Measurements from ENCODE around the gene TACR1.
"Not testable (repeated sequence)": the region's sequence is repeated elsewhere in the genome, so short reads cannot be mapped to it uniquely, and the experiment has no call there.

TACR1 gene

DNA sequence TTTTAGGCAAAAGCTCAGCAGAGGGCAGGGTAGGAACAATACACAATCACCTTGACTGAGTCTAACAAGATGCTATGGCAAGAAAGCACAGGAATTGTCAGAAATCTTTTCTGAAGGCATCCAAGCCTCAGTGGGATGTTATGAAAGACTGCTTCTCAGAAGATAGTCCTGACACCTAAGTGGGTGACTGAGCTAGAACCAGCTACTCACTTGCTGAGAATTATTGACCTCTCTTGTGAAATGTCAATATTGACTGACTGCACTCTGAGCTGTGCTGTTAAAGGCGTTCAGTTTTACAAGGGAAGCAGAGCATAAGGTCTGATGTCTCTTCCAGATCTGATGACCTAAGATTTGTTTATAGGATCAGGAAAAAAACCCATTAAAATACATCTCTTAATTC is 46.1 kb downstream of the TACR1 start:
- DNase-seq (ENCODE audit: extremely low read depth, low read depth): no peak
- TF ChIP-seq, protein P1, sequence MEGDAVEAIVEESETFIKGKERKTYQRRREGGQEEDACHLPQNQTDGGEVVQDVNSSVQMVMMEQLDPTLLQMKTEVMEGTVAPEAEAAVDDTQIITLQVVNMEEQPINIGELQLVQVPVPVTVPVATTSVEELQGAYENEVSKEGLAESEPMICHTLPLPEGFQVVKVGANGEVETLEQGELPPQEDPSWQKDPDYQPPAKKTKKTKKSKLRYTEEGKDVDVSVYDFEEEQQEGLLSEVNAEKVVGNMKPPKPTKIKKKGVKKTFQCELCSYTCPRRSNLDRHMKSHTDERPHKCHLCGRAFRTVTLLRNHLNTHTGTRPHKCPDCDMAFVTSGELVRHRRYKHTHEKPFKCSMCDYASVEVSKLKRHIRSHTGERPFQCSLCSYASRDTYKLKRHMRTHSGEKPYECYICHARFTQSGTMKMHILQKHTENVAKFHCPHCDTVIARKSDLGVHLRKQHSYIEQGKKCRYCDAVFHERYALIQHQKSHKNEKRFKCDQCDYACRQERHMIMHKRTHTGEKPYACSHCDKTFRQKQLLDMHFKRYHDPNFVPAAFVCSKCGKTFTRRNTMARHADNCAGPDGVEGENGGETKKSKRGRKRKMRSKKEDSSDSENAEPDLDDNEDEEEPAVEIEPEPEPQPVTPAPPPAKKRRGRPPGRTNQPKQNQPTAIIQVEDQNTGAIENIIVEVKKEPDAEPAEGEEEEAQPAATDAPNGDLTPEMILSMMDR (IDR thresholded peaks at IDR 0.05; ENCODE audit: low read depth, low read length, missing control alignments): no peak
- H3K4me3 ChIP-seq (replicated peaks; ENCODE audit: low read depth, low read length): no peak overlapping the region

DNA sequence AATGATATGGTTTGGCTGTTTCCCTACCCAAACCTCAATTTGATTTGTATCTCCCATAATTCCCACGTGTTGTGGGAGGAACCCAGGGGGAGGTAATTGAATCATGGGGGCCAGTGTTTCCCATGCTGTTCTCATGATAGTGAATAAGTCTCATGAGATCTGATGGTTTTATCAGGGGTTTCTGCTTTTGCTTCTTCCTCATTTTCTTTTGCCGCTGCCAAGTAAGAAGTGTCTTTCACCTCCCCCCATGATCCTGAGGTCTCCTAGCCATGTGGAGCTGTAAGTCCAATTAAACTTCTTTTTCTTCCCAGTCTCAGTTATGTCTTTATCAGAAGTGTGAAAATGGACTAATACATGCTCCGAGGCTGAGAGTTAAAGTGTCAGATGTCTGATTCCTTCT is 47.1 kb downstream of the TACR1 start:
- not testable (repeated sequence) for DNase-seq (ENCODE audit: extremely low read depth, low read depth); H3K4me3 ChIP-seq (replicated peaks; ENCODE audit: low read depth, low read length)

DNA sequence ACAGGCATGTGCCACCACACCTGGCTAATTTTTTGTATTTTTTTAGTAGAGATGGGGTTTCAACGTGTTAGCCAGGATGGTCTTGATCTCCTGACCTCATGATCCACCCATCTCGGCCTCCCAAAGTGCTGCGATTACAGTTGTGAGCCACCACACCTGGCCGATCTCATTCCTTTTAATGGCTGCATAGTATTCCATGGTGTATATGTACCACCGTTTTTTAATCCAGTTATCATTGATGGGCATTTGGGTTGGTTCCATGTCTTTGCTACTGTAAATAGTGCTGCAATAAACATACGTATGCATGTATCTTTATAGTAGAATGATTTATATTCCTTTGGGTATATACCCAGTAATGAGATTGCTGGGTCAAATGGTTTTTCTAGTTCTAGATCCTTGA is 51.4 kb downstream of the TACR1 start:
- not testable (repeated sequence) for DNase-seq (ENCODE audit: extremely low read depth, low read depth); H3K4me3 ChIP-seq (replicated peaks; ENCODE audit: low read depth, low read length)

DNA sequence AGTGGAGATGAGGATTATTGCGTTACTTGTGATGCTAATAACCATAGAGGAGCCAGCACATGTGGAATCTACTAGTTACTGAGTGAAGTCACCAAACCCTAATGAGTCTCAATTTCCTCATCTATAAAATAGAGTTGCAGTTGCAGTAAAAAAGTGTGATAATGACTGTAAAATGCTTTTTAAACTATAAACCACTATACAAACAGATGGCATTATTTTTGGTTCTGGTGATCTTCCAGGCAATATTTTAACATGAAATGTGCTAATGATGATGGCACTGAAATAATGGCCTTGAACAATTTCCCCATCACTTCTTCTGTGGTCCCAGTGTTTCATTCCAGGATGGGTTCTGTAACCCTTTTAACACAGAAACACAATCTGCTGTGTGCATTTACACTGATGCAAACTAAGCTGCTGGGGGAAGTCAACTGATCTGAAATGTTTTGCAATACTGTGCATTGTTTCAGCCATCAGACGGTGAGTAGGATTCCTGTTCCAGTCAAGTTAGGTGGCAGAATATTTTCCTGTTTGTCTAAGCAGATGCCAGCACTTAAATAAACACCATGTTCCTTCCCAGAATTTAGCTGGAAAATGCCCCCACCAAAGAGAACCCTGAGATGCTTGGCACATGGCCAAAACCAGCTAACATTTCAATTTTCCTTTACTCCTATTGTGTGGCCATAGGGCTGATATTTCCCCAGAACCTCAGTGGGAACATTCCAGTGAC is 52.6 kb downstream of the TACR1 start:
- DNase-seq (ENCODE audit: extremely low read depth, low read depth): no peak
- TF ChIP-seq, protein P1 (IDR thresholded peaks at IDR 0.05; ENCODE audit: low read depth, low read length, missing control alignments): no peak
- H3K4me3 ChIP-seq (replicated peaks; ENCODE audit: low read depth, low read length): no peak overlapping the region

DNA sequence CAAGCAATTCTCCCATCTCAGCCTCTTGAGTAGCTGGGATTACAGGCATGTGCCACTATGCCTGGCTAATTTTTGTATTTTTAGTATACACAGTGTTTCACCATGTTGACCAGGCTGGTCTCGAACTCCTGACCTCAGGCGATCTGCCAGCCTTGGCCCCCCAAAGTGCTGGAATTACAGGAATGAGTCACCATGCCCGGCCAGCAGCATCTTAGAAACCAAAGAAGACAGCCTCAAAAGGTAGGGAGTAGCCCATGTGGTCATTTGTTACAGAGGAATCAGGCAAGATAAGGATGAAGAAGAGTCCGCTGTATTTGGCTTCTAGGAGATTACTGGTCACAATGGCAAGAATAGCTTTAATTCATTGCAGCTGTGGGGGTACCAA is 53.1 kb downstream of the TACR1 start:
- DNase-seq (ENCODE audit: extremely low read depth, low read depth); H3K4me3 ChIP-seq (replicated peaks; ENCODE audit: low read depth, low read length): not testable (repeated sequence)

DNA sequence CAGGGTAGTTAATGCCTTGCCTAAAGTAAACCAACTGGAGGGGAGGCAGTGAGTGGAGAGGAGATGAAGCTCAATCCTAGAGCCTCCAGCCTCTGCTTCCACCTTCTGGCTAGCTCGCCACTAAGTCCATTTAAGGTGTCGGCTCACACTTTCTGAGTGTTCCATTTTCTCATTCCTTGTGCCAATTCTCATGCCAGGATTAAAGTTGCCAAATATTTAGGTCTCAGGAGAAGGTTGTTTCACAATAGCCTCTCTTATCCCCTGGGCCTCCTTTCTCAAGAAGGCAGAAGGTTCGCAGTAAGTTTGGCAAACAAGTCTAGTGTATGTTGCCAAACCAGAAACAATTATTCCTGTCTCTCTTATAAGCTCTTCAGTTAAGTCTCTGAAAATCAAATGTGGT is 57.2 kb downstream of the TACR1 start:
- TF ChIP-seq, protein P1 (IDR thresholded peaks at IDR 0.05; ENCODE audit: low read depth, low read length, missing control alignments): no peak
- no peak for DNase-seq (ENCODE audit: extremely low read depth, low read depth)
- no peak overlapping the region for H3K4me3 ChIP-seq (replicated peaks; ENCODE audit: low read depth, low read length)

DNA sequence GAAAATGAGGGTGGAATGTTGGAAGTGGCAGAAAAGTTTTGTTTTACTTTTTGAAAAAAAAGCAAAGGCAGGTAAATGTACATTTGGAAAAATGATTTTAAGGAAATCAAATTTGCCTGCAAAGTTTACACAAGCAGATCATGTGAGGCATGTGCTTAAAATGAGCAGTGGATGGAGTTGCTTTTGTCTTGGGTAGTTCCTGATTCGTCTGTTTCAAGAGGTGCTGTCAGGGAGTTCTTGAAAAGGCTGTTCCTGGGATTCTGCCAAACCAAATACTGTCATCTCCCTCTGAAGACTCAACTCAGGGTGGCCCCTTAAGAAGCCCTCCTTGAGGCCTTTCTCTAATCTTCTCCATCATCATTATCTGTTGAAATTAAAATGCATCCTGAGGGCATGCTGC is 59.0 kb downstream of the TACR1 start:
- no peak overlapping the region for H3K4me3 ChIP-seq (replicated peaks; ENCODE audit: low read depth, low read length)
- no peak for DNase-seq (ENCODE audit: extremely low read depth, low read depth)
- TF ChIP-seq, protein P1 (IDR thresholded peaks at IDR 0.05; ENCODE audit: low read depth, low read length, missing control alignments): no peak

DNA sequence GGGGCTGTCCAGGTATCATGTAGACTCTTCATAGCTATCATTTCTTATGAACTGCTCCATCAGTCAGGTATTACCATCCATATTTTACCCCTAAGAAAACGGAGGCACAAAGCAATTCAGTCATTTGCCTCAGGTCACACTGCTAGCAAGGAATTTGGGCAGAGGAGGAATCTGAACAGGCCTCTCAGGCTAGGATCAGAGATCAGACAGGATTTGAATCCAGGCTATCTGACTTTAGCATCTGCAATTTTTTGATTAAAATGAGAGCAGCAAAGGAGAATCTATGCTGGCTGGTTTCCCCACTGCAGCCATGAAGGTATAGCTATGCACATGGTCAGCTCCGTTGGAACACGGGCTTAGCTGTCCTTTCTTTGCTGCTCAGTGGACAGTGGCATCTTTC is 60.1 kb downstream of the TACR1 start:
- no peak for DNase-seq (ENCODE audit: extremely low read depth, low read depth)
- H3K4me3 ChIP-seq (replicated peaks; ENCODE audit: low read depth, low read length): no peak overlapping the region
- TF ChIP-seq, protein P1 (IDR thresholded peaks at IDR 0.05; ENCODE audit: low read depth, low read length, missing control alignments): no peak

All from HFF-Myc (cell line).